H9 (cell line): ENCODE results near the gene CPE. TPM values are rescaled to one million over a fixed set of nuclear protein-coding genes. Genes with fewer than 3 reads are reported as not detected.

Experiments used
- DNase-seq: peaks from one replicate; pipeline ENCODE4 v3.0.0-alpha.2; 2017
- H2AFZ ChIP-seq: one replicate; pipeline ENCODE4 v1.6.1; 2013; ENCODE audit warnings: mild to moderate bottlenecking, low read length, control low read depth, moderate library complexity
- H2AK5ac ChIP-seq: 2 replicates; pipeline ENCODE4 v1.6.1; 2013; ENCODE audit warnings: low read length, control low read depth, mixed read lengths; ENCODE audit not compliant: insufficient read length
- H2BK120ac ChIP-seq: one replicate; pipeline ENCODE4 v1.6.1; 2013; ENCODE audit warnings: low read depth, mild to moderate bottlenecking, low read length, control low read depth, inconsistent platforms; ENCODE audit not compliant: poor library complexity, severe bottlenecking
- H2BK12ac ChIP-seq: 2 replicates; pipeline ENCODE4 v1.6.1; 2013; ENCODE audit warnings: low read length, control low read depth, mixed read lengths, low read depth; ENCODE audit not compliant: insufficient read length
- H2BK15ac ChIP-seq: 2 replicates; pipeline ENCODE4 v1.6.1; 2013; ENCODE audit warnings: low read depth, low read length, control low read depth
- H2BK20ac ChIP-seq: one replicate; pipeline ENCODE4 v1.6.1; 2013; ENCODE audit warnings: low read depth, mild to moderate bottlenecking, low read length, control low read depth, inconsistent platforms; ENCODE audit not compliant: poor library complexity, severe bottlenecking
- H2BK5ac ChIP-seq: 2 replicates; pipeline ENCODE4 v1.6.1; 2013; ENCODE audit warnings: low read length, control low read depth, mixed read lengths; ENCODE audit not compliant: insufficient read length
- H3K14ac ChIP-seq: 2 replicates; pipeline ENCODE4 v1.6.1; 2013; ENCODE audit warnings: low read length, control low read depth; ENCODE audit not compliant: insufficient read depth
- H3K18ac ChIP-seq: 2 replicates; pipeline ENCODE4 v1.6.1; 2013; ENCODE audit warnings: low read depth, mild to moderate bottlenecking, mixed read lengths, low read length, control low read depth; ENCODE audit not compliant: insufficient read length
- H3K23ac ChIP-seq: 2 replicates; pipeline ENCODE4 v1.6.1; 2013; ENCODE audit warnings: low read length, control low read depth, mixed read lengths, low read depth; ENCODE audit not compliant: insufficient read length
- H3K23me2 ChIP-seq: 2 replicates; pipeline ENCODE4 v1.6.1; 2013; ENCODE audit warnings: low read depth, mild to moderate bottlenecking, mixed read lengths, low read length, control low read depth; ENCODE audit not compliant: insufficient read length, poor library complexity, severe bottlenecking
- H3K27ac ChIP-seq: 2 replicates; pipeline ENCODE4 v1.5.1; 2013; ENCODE audit warnings: low read length, control low read depth, mixed read lengths, low read depth; ENCODE audit not compliant: insufficient read length
- H3K27me3 ChIP-seq: 2 replicates; pipeline ENCODE4 v1.6.1; 2013; ENCODE audit warnings: low read length, control low read depth, inconsistent platforms; ENCODE audit not compliant: insufficient read depth
- H3K4ac ChIP-seq: 2 replicates; pipeline ENCODE4 v1.6.1; 2013; ENCODE audit warnings: low read depth, mild to moderate bottlenecking, control low read depth, inconsistent platforms, low read length, moderate library complexity
- H3K4me1 ChIP-seq: 2 replicates; pipeline ENCODE4 v1.6.1; 2013; ENCODE audit warnings: low read length, control low read depth, inconsistent platforms; ENCODE audit not compliant: insufficient read depth
- H3K4me2 ChIP-seq: 2 replicates; pipeline ENCODE4 v1.6.1; 2013; ENCODE audit warnings: low read length, control low read depth, mixed read lengths; ENCODE audit not compliant: insufficient read length, insufficient read depth
- H3K56ac ChIP-seq: 2 replicates; pipeline ENCODE4 v1.6.1; 2013; ENCODE audit warnings: low read depth, mild to moderate bottlenecking, mixed read lengths, low read length, control low read depth; ENCODE audit not compliant: insufficient read length
- H3K79me1 ChIP-seq: 2 replicates; pipeline ENCODE4 v1.6.1; 2013; ENCODE audit warnings: low read depth, mild to moderate bottlenecking, moderate library complexity, low read length, control low read depth, inconsistent platforms; ENCODE audit not compliant: insufficient read depth, poor library complexity, severe bottlenecking
- H3K79me2 ChIP-seq: 2 replicates; pipeline ENCODE4 v1.6.1; 2013; ENCODE audit warnings: low read length, control low read depth, inconsistent platforms; ENCODE audit not compliant: insufficient read depth
- H3K9ac ChIP-seq: 2 replicates; pipeline ENCODE4 v1.6.1; 2013; ENCODE audit warnings: low read length, control low read depth, mixed read lengths; ENCODE audit not compliant: insufficient read length; ENCODE audit errors: extremely low read depth
- H3K9me3 ChIP-seq: one replicate; pipeline ENCODE4 v1.6.1; 2013; ENCODE audit warnings: low read depth, low read length, inconsistent platforms; ENCODE audit not compliant: control insufficient read depth
- H3T11ph ChIP-seq: one replicate; pipeline ENCODE4 v1.6.1; 2013; ENCODE audit warnings: mild to moderate bottlenecking, low read length, control low read depth, inconsistent platforms
- H4K20me1 ChIP-seq: one replicate; pipeline ENCODE4 v1.6.1; 2013; ENCODE audit not compliant: control insufficient read depth, insufficient read length, insufficient read depth
- H4K5ac ChIP-seq: 2 replicates; pipeline ENCODE4 v1.6.1; 2013; ENCODE audit warnings: low read depth, mild to moderate bottlenecking, mixed read lengths, low read length, control low read depth; ENCODE audit not compliant: insufficient read length
- H4K8ac ChIP-seq: replicated peaks from 2 replicates; pipeline ENCODE4 v1.6.1; 2013; ENCODE audit warnings: low read length, control low read depth, mixed read lengths, low read depth; ENCODE audit not compliant: insufficient read length
- H4K91ac ChIP-seq: 2 replicates; pipeline ENCODE4 v1.6.1; 2013; ENCODE audit warnings: low read depth, mild to moderate bottlenecking, moderate library complexity, mixed read lengths, low read length, control low read depth; ENCODE audit not compliant: insufficient read length
- H3K27ac Mint-ChIP-seq, 3 experiments: 2 replicates in 2 of 3; 3 replicates in 1 of 3; pipeline ENCODE4 v1.8.0; 2020 to 2021; ENCODE audit warnings: mixed read lengths in 3 of 3, mild to moderate bottlenecking in 1 of 3, moderate library complexity in 1 of 3
- H3K27me3 Mint-ChIP-seq: 2 replicates; pipeline ENCODE4 v1.8.0; 2021; ENCODE audit warnings: low read depth, mild to moderate bottlenecking, moderate library complexity, mixed read lengths
- H3K36me3 Mint-ChIP-seq, 3 experiments: 2 replicates in 2 of 3; 3 replicates in 1 of 3; pipeline ENCODE4 v1.8.0; 2020 to 2021; ENCODE audit warnings: low read depth in 3 of 3, mixed read lengths in 3 of 3; ENCODE audit not compliant: insufficient read depth in 1 of 3
- H3K4me1 Mint-ChIP-seq, 2 experiments: 2 replicates each; pipeline ENCODE4 v1.8.0; 2020; ENCODE audit warnings: mixed read lengths in 2 of 2
- H3K4me3 Mint-ChIP-seq, 2 experiments: 2 replicates in 1 of 2; 3 replicates in 1 of 2; pipeline ENCODE4 v1.8.0; 2020 to 2021; ENCODE audit warnings: mild to moderate bottlenecking in 2 of 2, mixed read lengths in 2 of 2, moderate library complexity in 1 of 2
- H3K9me3 Mint-ChIP-seq, 2 experiments: 2 replicates in 1 of 2; 3 replicates in 1 of 2; pipeline ENCODE4 v1.8.0; 2020; ENCODE audit warnings: mild to moderate bottlenecking in 2 of 2, mixed read lengths in 2 of 2, moderate library complexity in 1 of 2
- CTCF ChIP-seq: fragments of 200-600 bp; sonication (generic); conservative IDR thresholded peaks from 3 replicates; pipeline ENCODE4 v1.8.0; 2021; ENCODE audit warnings: antibody characterized with exemption, mild to moderate bottlenecking
- WGBS: extraction: QIAGEN DNeasy Blood & Tissue Kit; methylation state at CpG from one replicate; pipeline ENCODE4 v1.1.7; 2013; ENCODE audit warnings: missing lambda C conversion rate, low lambda C conversion rate, mixed read lengths; ENCODE audit not compliant: insufficient read length; ENCODE audit errors: extremely low coverage; 5-methylcytosine and 5-hydroxymethylcytosine counted together
- total RNA-seq: library from RNA; stranded (reverse); gene quantifications from 2 replicates; pipeline ENCODE4 v1.2.1, GENCODE V29; 2021

Gene CPE
- total RNA-seq, 1 experiment from 2014 or later: 10.0 TPM

- H3K36me3 Mint-ChIP-seq: no peaks in the 10 kb centered on the region
- no peak overlapping the region for H4K8ac ChIP-seq
- no peaks in the 10 kb centered on the region for H3K27me3 ChIP-seq
- no peak overlapping the region for H4K91ac ChIP-seq
- H3K14ac ChIP-seq: no peak overlapping the region
- H3K4me3 Mint-ChIP-seq: no peak overlapping the region
- H2BK12ac ChIP-seq: no peak overlapping the region
- H3K79me1 ChIP-seq: no peaks in the 10 kb centered on the region
- no peak overlapping the region for H2AFZ ChIP-seq
- no peak overlapping the region for H3K9ac ChIP-seq
- H3K56ac ChIP-seq: no peak overlapping the region
- H3K27ac Mint-ChIP-seq: no peak overlapping the region
- TF ChIP-seq CTCF: no peak
- H2BK5ac ChIP-seq: no peak overlapping the region
- H2BK20ac ChIP-seq: no peak overlapping the region
- no peak overlapping the region for H3T11ph ChIP-seq
- no peaks in the 10 kb centered on the region; the same call in 1 of the 2 replicates for H3K27me3 Mint-ChIP-seq
- H3K79me2 ChIP-seq: no peaks in the 10 kb centered on the region
- 0 out of 5 replicates have a peak, but pooled peaks cover 0 to 1% of the 10 kb centered on the region in 2 experiments for H3K9me3 Mint-ChIP-seq
- no peak overlapping the region for H2BK15ac ChIP-seq
- no peaks in the 10 kb centered on the region for H3K23me2 ChIP-seq
- H3K27ac ChIP-seq: no peak overlapping the region
- H4K20me1 ChIP-seq: no peaks in the 10 kb centered on the region
- peaks cover 1% of the 10 kb centered on the region for H3K4me1 ChIP-seq
- DNase-seq: no peak
- no peak overlapping the region for H3K4me2 ChIP-seq
- H3K9me3 ChIP-seq: no peaks in the 10 kb centered on the region
- no peak overlapping the region for H4K5ac ChIP-seq
- no peak overlapping the region for H3K18ac ChIP-seq
- no peak overlapping the region for H2AK5ac ChIP-seq
- H3K23ac ChIP-seq: no peak overlapping the region
- H3K4me1 Mint-ChIP-seq: peaks cover 0 to 4% of the 10 kb centered on the region in 2 experiments; a peak in 1 of 4 replicates
- no peak overlapping the region for H3K4ac ChIP-seq
- no CpG with 5 or more reads among the region's 2 CpGs for WGBS
- H2BK120ac ChIP-seq: no peak overlapping the region
These were observed 19.3 kb upstream of the CPE start for GRCh38 chr4:165359506-165359905.
